AG04450 (cell line): ENCODE data around the gene AFF3. TPM values are rescaled to one million over a fixed set of nuclear protein-coding genes. Genes with fewer than 3 reads are reported as not detected.

Source experiments
- CTCF ChIA-PET: fragments of 300-600, 350-600 bp; formaldehyde crosslinking; extraction: SDS; loops from one replicate; lab custom pipeline; 2022; ENCODE audit warnings: antibody characterized with exemption, inconsistent platforms; lab: Charles Lee
- POLR2A ChIA-PET: fragments of 350-600 bp; formaldehyde crosslinking; extraction: SDS; loops from one replicate; lab custom pipeline; 2021; ENCODE audit warnings: antibody characterized with exemption, inconsistent platforms; lab: Yijun Ruan, JAX
- DNase-seq: peaks from one replicate; pipeline ENCODE4 v3.0.0-alpha.2; 2011; ENCODE audit warnings: low read depth, low spot score
- H3K27ac ChIP-seq: one replicate; pipeline ENCODE4 v1.5.1; 2012; ENCODE audit warnings: low read depth, low read length, control low read depth
- H3K27me3 ChIP-seq: one replicate; pipeline ENCODE4 v1.6.0; 2012; ENCODE audit warnings: low read length; ENCODE audit not compliant: control insufficient read depth, insufficient read depth
- H3K4me3 ChIP-seq: 2 replicates; pipeline ENCODE4 v1.5.1; 2011; ENCODE audit warnings: mild to moderate bottlenecking, low read depth, low read length, control low read depth
- H3K9me3 ChIP-seq: 2 replicates; pipeline ENCODE4 v1.5.1; 2012; ENCODE audit warnings: low read length; ENCODE audit not compliant: control insufficient read depth, insufficient read depth
- polyA plus RNA-seq: library from polyadenylated mRNA; depleted of rRNA; stranded (reverse); fragments of >200 nt; gene quantifications from 2 replicates; pipeline ENCODE4 v1.2.3, GENCODE V29; 2011
- TF ChIP-seq, protein P1 (sequence below): IDR thresholded peaks from 2 replicates; pipeline ENCODE4 v1.5.1; 2011; ENCODE audit warnings: low read depth, low read length, control low read depth, inconsistent platforms

Gene AFF3
- polyA plus RNA-seq, 1 experiment, result 17.9 TPM

DNA sequence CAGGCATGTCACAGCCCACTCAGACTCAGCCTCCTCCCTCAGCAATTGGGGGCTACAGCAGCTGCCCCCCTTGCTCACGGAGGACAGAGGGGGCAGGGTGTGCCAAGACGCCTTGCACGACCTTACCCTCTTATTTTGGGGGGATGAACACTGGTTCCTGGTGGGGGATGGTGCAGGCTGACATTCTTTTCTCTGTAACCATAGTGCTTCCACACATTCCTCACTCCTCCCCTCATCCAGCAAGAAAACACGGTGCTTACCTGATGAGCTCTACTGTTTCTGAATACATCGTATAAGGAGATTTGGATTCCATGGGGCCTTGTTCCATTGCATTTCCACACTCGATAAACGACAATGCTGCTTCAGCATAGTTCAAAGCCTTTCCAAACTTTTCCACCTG is 577.2 kb downstream of the AFF3 start:
- POLR2A ChIA-PET, result interaction anchor here (0.7 kb wide), 1 partner anchor 134 kb away, joined by 3 read pairs; no protein-coding TSS in a partner anchor
- Histone ChIP-seq H3K27me3 (no peaks in the 10 kb centered on the region), H3K9me3 (no peaks in the 10 kb centered on the region), H3K4me3 (no peak overlapping the region), H3K27ac (no peak overlapping the region)
- no peak for DNase-seq
- TF ChIP-seq, protein P1, sequence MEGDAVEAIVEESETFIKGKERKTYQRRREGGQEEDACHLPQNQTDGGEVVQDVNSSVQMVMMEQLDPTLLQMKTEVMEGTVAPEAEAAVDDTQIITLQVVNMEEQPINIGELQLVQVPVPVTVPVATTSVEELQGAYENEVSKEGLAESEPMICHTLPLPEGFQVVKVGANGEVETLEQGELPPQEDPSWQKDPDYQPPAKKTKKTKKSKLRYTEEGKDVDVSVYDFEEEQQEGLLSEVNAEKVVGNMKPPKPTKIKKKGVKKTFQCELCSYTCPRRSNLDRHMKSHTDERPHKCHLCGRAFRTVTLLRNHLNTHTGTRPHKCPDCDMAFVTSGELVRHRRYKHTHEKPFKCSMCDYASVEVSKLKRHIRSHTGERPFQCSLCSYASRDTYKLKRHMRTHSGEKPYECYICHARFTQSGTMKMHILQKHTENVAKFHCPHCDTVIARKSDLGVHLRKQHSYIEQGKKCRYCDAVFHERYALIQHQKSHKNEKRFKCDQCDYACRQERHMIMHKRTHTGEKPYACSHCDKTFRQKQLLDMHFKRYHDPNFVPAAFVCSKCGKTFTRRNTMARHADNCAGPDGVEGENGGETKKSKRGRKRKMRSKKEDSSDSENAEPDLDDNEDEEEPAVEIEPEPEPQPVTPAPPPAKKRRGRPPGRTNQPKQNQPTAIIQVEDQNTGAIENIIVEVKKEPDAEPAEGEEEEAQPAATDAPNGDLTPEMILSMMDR, result no peak
- CTCF ChIA-PET, result interaction anchor here (1.7 kb wide), 1 partner anchor 695 kb away, joined by 4 read pairs; no protein-coding TSS in a partner anchor

DNA sequence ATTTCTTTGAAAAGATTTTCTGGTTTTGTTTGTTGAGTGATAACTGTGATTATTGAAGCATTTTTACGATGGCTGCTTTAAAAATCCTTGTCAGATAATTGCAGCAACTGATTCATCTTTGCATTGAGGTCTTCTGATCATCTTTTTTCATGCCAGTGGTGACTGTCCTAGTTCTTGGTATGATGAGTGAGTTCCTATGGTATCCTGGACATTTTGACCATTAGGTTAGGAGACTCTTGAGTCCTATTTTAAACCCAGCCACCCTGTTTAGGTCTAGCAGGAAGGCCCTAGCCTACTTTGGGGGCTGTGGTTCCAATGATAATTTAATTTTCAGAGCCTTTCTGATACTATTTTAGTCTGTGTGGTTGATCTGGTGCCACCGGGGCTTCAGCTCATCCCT is 579.9 kb downstream of the AFF3 start:
- CTCF ChIA-PET, result no interaction called here
- Histone ChIP-seq H3K27me3 (no peaks in the 10 kb centered on the region), H3K27ac (no peak overlapping the region), H3K4me3 (no peak overlapping the region), H3K9me3 (no peaks in the 10 kb centered on the region)
- TF ChIP-seq, protein P1, result no peak
- DNase-seq, result no peak
- POLR2A ChIA-PET, result no interaction called here

DNA sequence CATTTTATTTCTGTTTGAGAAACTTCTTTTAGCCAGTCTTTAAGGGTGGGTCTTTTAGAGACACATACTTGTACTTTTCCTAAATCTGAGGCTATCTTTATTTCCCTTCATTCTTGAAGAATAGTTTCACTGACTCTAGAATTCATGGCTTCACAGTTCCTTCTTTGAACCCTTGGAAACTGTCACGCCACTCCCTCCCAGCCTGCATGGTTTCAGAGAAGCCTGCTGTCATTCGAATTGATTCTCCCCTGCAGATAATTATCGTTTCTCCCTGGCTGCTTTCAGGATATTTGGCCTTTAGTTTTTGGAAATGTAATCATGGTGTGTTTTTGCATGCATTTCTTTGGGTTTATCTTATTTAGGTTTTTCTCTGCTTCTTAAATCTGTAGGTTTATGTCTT is 580.6 kb downstream of the AFF3 start:
- no peaks in the 10 kb centered on the region for H3K27me3 ChIP-seq
- no peaks in the 10 kb centered on the region for H3K9me3 ChIP-seq
- ChIA-PET CTCF (interaction anchor here (6.7 kb wide), 1 partner anchor 698 kb away, joined by 152 read pairs; no protein-coding TSS in a partner anchor), POLR2A (no interaction called here)
- no peak for DNase-seq
- no peak overlapping the region for H3K4me3 ChIP-seq
- H3K27ac ChIP-seq, result no peak overlapping the region
- TF ChIP-seq, protein P1, result no peak

DNA sequence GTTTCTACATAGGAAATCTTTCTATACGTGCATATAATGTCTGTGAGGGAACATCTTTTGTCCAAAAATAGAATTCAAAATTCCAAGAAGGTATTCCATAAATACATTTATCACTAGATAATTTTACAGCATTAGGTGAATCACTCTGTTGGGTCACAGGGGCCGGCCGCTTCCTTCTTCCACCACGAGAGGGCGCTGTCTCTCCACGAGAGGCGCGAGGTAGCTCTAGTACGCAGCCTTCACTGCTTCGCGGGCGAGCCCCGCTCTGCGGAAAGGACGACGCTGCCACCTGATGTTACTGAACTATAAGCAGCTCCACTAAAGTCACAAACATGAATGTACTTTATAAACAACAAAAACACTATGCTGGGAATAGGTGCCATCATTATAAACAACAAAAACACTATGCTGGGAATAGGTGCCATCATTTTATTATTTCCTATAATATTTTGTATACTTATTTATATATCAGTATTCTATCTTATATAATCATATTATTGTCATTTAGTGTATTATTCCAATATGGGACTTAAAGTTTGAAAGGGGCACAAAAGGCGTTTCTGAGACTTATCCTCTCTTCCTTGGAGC is 583.2 kb downstream of the AFF3 start:
- Histone ChIP-seq H3K9me3 (no peaks in the 10 kb centered on the region), H3K27ac (no peak overlapping the region), H3K27me3 (no peaks in the 10 kb centered on the region), H3K4me3 (no peak overlapping the region)
- POLR2A ChIA-PET, result interaction anchor here (1.4 kb wide), 1 partner anchor 139 kb away, joined by 3 read pairs; no protein-coding TSS in a partner anchor
- DNase-seq, result peak; percentile 36
- TF ChIP-seq, protein P1, result peak; percentile 98
- CTCF ChIA-PET, result interaction anchor here (0.6 to 6.7 kb wide), 46 partner anchors 9 to 814 kb away, joined by 3 to 152 read pairs (median 3); no protein-coding TSS in a partner anchor

DNA sequence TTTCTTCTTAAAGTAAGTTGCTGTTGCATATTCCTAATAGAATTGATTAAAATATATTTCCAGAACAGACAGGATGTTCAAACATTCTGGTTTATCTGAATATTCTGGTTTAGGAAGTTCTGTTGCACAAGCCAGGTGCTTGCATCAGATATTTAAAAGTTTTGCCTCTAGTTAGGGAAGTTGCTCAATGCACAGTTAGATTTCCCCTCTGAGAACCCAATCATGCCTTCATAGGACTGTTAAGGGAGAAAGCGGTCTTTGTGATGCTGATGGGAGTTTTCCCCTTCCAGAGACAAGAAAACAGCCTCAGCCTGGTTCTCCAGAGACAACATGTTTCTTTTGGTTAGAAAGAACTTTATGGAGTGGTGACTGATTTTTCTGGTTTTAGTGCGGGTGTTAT is 587.0 kb downstream of the AFF3 start:
- DNase-seq, result no peak
- TF ChIP-seq, protein P1, result no peak
- ChIA-PET POLR2A (no interaction called here), CTCF (interaction anchor here (6.7 kb wide), 1 partner anchor 704 kb away, joined by 152 read pairs; no protein-coding TSS in a partner anchor)
- Histone ChIP-seq H3K27ac (no peak overlapping the region), H3K27me3 (no peaks in the 10 kb centered on the region), H3K9me3 (no peaks in the 10 kb centered on the region), H3K4me3 (no peak overlapping the region)
